BLaER1 (cell line): ENCODE data around the gene SYNGR3.

ENCODE experiments used
- H3K27ac ChIP-seq: shearing (Covaris generic); formaldehyde crosslinking; 2 replicates; pipeline ENCODE4 v1.8.1; 2022
- H3K27me3 ChIP-seq: shearing (Covaris generic); formaldehyde crosslinking; 2 replicates; pipeline ENCODE4 v1.8.1; 2022
- H3K36me3 ChIP-seq: shearing (Covaris generic); formaldehyde crosslinking; 2 replicates; pipeline ENCODE4 v1.8.1; 2022
- H3K4me1 ChIP-seq: shearing (Covaris generic); formaldehyde crosslinking; 2 replicates; pipeline ENCODE4 v1.8.1; 2022
- H3K4me2 ChIP-seq: shearing (Covaris generic); formaldehyde crosslinking; 2 replicates; pipeline ENCODE4 v1.8.1; 2022
- H3K4me3 ChIP-seq: shearing (Covaris generic); formaldehyde crosslinking; 2 replicates; pipeline ENCODE4 v1.8.1; 2022
- H3K9ac ChIP-seq: shearing (Covaris generic); formaldehyde crosslinking; 2 replicates; pipeline ENCODE4 v1.8.1; 2022
- H3K9me3 ChIP-seq: shearing (Covaris generic); formaldehyde crosslinking; 2 replicates; pipeline ENCODE4 v1.8.1; 2022
- H4K20me1 ChIP-seq: shearing (Covaris generic); formaldehyde crosslinking; 2 replicates; pipeline ENCODE4 v1.8.1; 2022
- Cebpa-rat ChIP-seq: shearing (Covaris generic); IDR thresholded peaks from 2 replicates; pipeline ENCODE4 v1.8.1; 2022

The SYNGR3 gene

GRCh38 chr16:1991948-1992703, 2.4 kb downstream of the SYNGR3 start:
- no peak overlapping the region for H3K27ac ChIP-seq
- H3K4me1 ChIP-seq, result peaks cover 40% of the 10 kb centered on the region
- TF ChIP-seq Cebpa-rat, result no peak
- peak overlapping the region; percentile 75 for H3K4me2 ChIP-seq
- H3K27me3 ChIP-seq, result peaks cover 52% of the 10 kb centered on the region
- peaks cover 21% of the 10 kb centered on the region for H4K20me1 ChIP-seq
- peaks cover 23% of the 10 kb centered on the region for H3K36me3 ChIP-seq
- no peak overlapping the region for H3K9ac ChIP-seq
- H3K9me3 ChIP-seq, result no peaks in the 10 kb centered on the region
- peak overlapping the region; percentile 56 for H3K4me3 ChIP-seq

- peaks cover 52% of the 10 kb centered on the region for H3K27me3 ChIP-seq
- H3K4me3 ChIP-seq, result no peak overlapping the region
- no peak overlapping the region for H3K27ac ChIP-seq
- H3K9me3 ChIP-seq, result no peaks in the 10 kb centered on the region
- no peak for TF ChIP-seq Cebpa-rat
- H3K9ac ChIP-seq, result no peak overlapping the region
- H3K4me2 ChIP-seq, result peak overlapping the region; percentile 32
- peaks cover 27% of the 10 kb centered on the region for H3K36me3 ChIP-seq
- peaks cover 23% of the 10 kb centered on the region for H4K20me1 ChIP-seq
- H3K4me1 ChIP-seq, result peaks cover 40% of the 10 kb centered on the region
Measured at GRCh38 chr16:1992704-1993317, 3.0 kb downstream of the SYNGR3 start.

- Histone ChIP-seq H3K4me2 (peak overlapping the region; percentile 32), H4K20me1 (peaks cover 25% of the 10 kb centered on the region), H3K9ac (0 out of 2 replicates have a peak overlapping the region, but pooled peaks have one; percentile 41), H3K27ac (no peak overlapping the region), H3K4me3 (no peak overlapping the region), H3K27me3 (peaks cover 43% of the 10 kb centered on the region), H3K36me3 (peaks cover 36% of the 10 kb centered on the region), H3K9me3 (no peaks in the 10 kb centered on the region), H3K4me1 (peaks cover 40% of the 10 kb centered on the region)
- no peak for TF ChIP-seq Cebpa-rat
Measured at GRCh38 chr16:1993731-1994131, 4.0 kb downstream of the SYNGR3 start.

- peaks cover 47% of the 10 kb centered on the region for H4K20me1 ChIP-seq
- H3K4me1 ChIP-seq, result peaks cover 18% of the 10 kb centered on the region
- H3K4me2 ChIP-seq, result no peak overlapping the region
- TF ChIP-seq Cebpa-rat, result no peak
- H3K36me3 ChIP-seq, result peaks cover 76% of the 10 kb centered on the region
- H3K4me3 ChIP-seq, result no peak overlapping the region
- no peak overlapping the region for H3K9ac ChIP-seq
- H3K27me3 ChIP-seq, result peaks cover 6% of the 10 kb centered on the region; the same call in 1 of the 2 replicates
- no peak overlapping the region for H3K27ac ChIP-seq
- no peaks in the 10 kb centered on the region for H3K9me3 ChIP-seq
Measured at GRCh38 chr16:1997494-1998359, 8.0 kb downstream of the SYNGR3 start.

GRCh38 chr16:1998360-1998835, 8.6 kb downstream of the SYNGR3 start:
- Histone ChIP-seq H3K27me3 (no peaks in the 10 kb centered on the region), H3K4me3 (no peak overlapping the region), H4K20me1 (peaks cover 54% of the 10 kb centered on the region), H3K9me3 (no peaks in the 10 kb centered on the region), H3K36me3 (peaks cover 83% of the 10 kb centered on the region), H3K4me1 (peaks cover 14% of the 10 kb centered on the region), H3K9ac (no peak overlapping the region), H3K4me2 (no peak overlapping the region), H3K27ac (no peak overlapping the region)
- no peak for TF ChIP-seq Cebpa-rat

- Histone ChIP-seq H3K9ac (no peak overlapping the region), H3K4me1 (peaks cover 14% of the 10 kb centered on the region), H3K9me3 (no peaks in the 10 kb centered on the region), H4K20me1 (peaks cover 61% of the 10 kb centered on the region), H3K27me3 (no peaks in the 10 kb centered on the region), H3K4me2 (no peak overlapping the region), H3K27ac (no peak overlapping the region), H3K36me3 (peaks cover 86% of the 10 kb centered on the region), H3K4me3 (no peak overlapping the region)
- TF ChIP-seq Cebpa-rat, result no peak
Measured at GRCh38 chr16:1998852-1999801, 9.4 kb downstream of the SYNGR3 start.

GRCh38 chr16:1999866-2000514, 10.2 kb downstream of the SYNGR3 start:
- no peak overlapping the region for H3K9ac ChIP-seq
- H3K9me3 ChIP-seq, result no peaks in the 10 kb centered on the region
- H3K4me1 ChIP-seq, result peaks cover 18% of the 10 kb centered on the region
- peaks cover 70% of the 10 kb centered on the region for H4K20me1 ChIP-seq
- no peak overlapping the region for H3K27ac ChIP-seq
- no peak overlapping the region for H3K4me2 ChIP-seq
- peaks cover 94% of the 10 kb centered on the region for H3K36me3 ChIP-seq
- TF ChIP-seq Cebpa-rat, result no peak
- H3K27me3 ChIP-seq, result no peaks in the 10 kb centered on the region
- no peak overlapping the region for H3K4me3 ChIP-seq

- Histone ChIP-seq H3K4me1 (peaks cover 29% of the 10 kb centered on the region), H3K27me3 (no peaks in the 10 kb centered on the region), H3K4me3 (no peak overlapping the region), H3K9me3 (no peaks in the 10 kb centered on the region), H3K27ac (no peak overlapping the region), H3K36me3 (peaks cover 85% of the 10 kb centered on the region), H3K4me2 (no peak overlapping the region), H4K20me1 (peaks cover 80% of the 10 kb centered on the region), H3K9ac (no peak overlapping the region)
- TF ChIP-seq Cebpa-rat, result no peak
Measured at GRCh38 chr16:2001035-2001434, 11.3 kb downstream of the SYNGR3 start.
